HG03342 (cell line): ENCODE results near the gene TRMU.
"Not testable (repeated sequence)": the region's sequence is repeated elsewhere in the genome, so short reads cannot be mapped to it uniquely, and the experiment has no call there.

Source experiments
- ATAC-seq: cut with Tn5 transposase; IDR thresholded peaks from one replicate; pipeline ENCODE4 v1.9.1; 2021; ENCODE audit warnings: mild to moderate bottlenecking, moderate library complexity; ENCODE audit not compliant: unreplicated experiment

Gene TRMU

GRCh38 chr22:46382524-46382923 lies 47.0 kb downstream of the TRMU start:
- no peak for ATAC-seq

GRCh38 chr22:46386312-46386711 lies 50.8 kb downstream of the TRMU start:
- ATAC-seq, result no peak

GRCh38 chr22:46387748-46388147 lies 52.2 kb downstream of the TRMU start:
- ATAC-seq, result no peak

- no peak for ATAC-seq
Measured at GRCh38 chr22:46388647-46389046, 53.1 kb downstream of the TRMU start.

GRCh38 chr22:46389081-46389480 lies 53.6 kb downstream of the TRMU start:
- no peak for ATAC-seq

GRCh38 chr22:46390105-46390651 lies 54.7 kb downstream of the TRMU start:
- no peak for ATAC-seq

- ATAC-seq, result no peak
Measured at GRCh38 chr22:46390652-46391301, 55.3 kb downstream of the TRMU start.

GRCh38 chr22:46391486-46392136 lies 56.1 kb downstream of the TRMU start:
- no peak for ATAC-seq

- no peak for ATAC-seq
Measured at GRCh38 chr22:46392137-46392844, 56.8 kb downstream of the TRMU start.

GRCh38 chr22:46393873-46394272 lies 58.4 kb downstream of the TRMU start:
- ATAC-seq, result no peak

- ATAC-seq, result no peak
Measured at GRCh38 chr22:46394622-46395021, 59.1 kb downstream of the TRMU start.

- ATAC-seq, result no peak
Measured at GRCh38 chr22:46395145-46395544, 59.6 kb downstream of the TRMU start.

GRCh38 chr22:46397049-46397448 lies 61.5 kb downstream of the TRMU start:
- not testable (repeated sequence) for ATAC-seq

- ATAC-seq, result no peak
Measured at GRCh38 chr22:46397514-46397913, 62.0 kb downstream of the TRMU start.

- ATAC-seq, result no peak
Measured at GRCh38 chr22:46397951-46398350, 62.4 kb downstream of the TRMU start.

- ATAC-seq, result no peak
Measured at GRCh38 chr22:46399251-46400024, 63.9 kb downstream of the TRMU start.

GRCh38 chr22:46401370-46401769 lies 65.9 kb downstream of the TRMU start:
- no peak for ATAC-seq

- no peak for ATAC-seq
Measured at GRCh38 chr22:46402505-46402904, 67.0 kb downstream of the TRMU start.

- not testable (repeated sequence) for ATAC-seq
Measured at GRCh38 chr22:46403880-46404279, 68.4 kb downstream of the TRMU start.

- ATAC-seq, result no peak
Measured at GRCh38 chr22:46405901-46406300, 70.4 kb downstream of the TRMU start.

GRCh38 chr22:46406349-46406748 lies 70.8 kb downstream of the TRMU start:
- no peak for ATAC-seq
